ENCODE data around the gene ADCYAP1R1. TPM values are rescaled to one million over a fixed set of nuclear protein-coding genes. Genes with fewer than 3 reads are reported as not detected.
A peak's percentile ranks its signal among the peaks of the same experiment; 100 is the strongest.

Gene ADCYAP1R1
- polyA plus RNA-seq, 1 donor from 2014 or later, result 8.6 TPM

DNA sequence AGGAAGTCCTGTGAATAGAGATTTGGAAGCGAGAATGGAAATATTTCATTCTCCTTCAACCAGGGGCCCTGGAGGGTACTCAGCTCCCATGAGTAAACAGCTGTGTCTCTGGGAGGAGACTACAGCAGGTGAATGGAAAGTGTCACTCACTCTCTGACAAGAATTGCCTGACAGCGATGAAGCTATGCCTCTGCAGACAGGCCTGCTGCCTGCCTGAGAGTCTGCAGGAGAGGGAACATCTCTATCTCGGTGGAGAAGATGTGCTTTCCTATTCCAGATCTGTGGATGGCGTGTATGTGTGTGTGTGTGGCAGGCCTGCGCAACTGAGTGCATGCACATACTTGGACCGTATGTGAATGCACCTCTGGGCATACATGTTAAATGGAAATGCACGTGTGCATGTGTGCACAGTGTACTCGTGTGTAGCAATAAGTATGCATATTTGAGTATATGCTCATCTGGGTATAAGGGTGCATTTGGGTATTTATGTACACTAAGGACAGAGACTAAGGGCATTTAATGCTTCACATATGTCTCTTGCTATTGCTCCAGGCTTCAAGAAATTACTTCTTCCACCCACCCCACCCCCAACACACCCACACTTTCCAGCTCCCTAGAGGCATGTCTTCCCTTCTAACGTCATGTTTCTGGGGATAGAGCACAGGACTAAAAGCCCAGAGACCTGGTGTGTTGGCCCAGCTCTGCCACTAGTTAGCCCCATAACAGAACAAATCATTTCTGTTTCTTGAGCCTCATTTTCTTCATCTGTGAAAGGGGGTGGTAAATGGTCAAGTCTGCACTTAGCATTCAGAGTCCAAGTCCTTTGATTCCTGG is 4.6 kb upstream of the ADCYAP1R1 start:
- H3K36me3 ChIP-seq (ENCODE audit: insufficient read depth, low read length), result no peaks in the 10 kb centered on the region
- no peaks in the 10 kb centered on the region for H3K9me2 ChIP-seq (ENCODE audit: insufficient read depth, low read length)
- TF ChIP-seq SMC3 (conservative IDR thresholded peaks at IDR 0.05; ENCODE audit: poor library complexity) (peak; percentile 30), RAD21 (conservative IDR thresholded peaks at IDR 0.05) (peak; percentile 13), TAF1 (IDR thresholded peaks at IDR 0.05; ENCODE audit: low read depth) (no peak), MXI1 (conservative IDR thresholded peaks at IDR 0.05; ENCODE audit: poor library complexity, severe bottlenecking) (no peak), EZH2 (IDR thresholded peaks at IDR 0.05; ENCODE audit: borderline replicate concordance, insufficient read depth, low read length, poor library complexity, severe bottlenecking) (no peak), EP300 (conservative IDR thresholded peaks at IDR 0.05; ENCODE audit: poor library complexity, severe bottlenecking) (peak; percentile 88), POLR2AphosphoS5 (IDR thresholded peaks at IDR 0.05) (peak; percentile 58)
- TF ChIP-seq, protein P1, sequence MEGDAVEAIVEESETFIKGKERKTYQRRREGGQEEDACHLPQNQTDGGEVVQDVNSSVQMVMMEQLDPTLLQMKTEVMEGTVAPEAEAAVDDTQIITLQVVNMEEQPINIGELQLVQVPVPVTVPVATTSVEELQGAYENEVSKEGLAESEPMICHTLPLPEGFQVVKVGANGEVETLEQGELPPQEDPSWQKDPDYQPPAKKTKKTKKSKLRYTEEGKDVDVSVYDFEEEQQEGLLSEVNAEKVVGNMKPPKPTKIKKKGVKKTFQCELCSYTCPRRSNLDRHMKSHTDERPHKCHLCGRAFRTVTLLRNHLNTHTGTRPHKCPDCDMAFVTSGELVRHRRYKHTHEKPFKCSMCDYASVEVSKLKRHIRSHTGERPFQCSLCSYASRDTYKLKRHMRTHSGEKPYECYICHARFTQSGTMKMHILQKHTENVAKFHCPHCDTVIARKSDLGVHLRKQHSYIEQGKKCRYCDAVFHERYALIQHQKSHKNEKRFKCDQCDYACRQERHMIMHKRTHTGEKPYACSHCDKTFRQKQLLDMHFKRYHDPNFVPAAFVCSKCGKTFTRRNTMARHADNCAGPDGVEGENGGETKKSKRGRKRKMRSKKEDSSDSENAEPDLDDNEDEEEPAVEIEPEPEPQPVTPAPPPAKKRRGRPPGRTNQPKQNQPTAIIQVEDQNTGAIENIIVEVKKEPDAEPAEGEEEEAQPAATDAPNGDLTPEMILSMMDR (IDR thresholded peaks at IDR 0.05; ENCODE audit: poor library complexity, severe bottlenecking), result no peak
- TF ChIP-seq, protein P2, sequence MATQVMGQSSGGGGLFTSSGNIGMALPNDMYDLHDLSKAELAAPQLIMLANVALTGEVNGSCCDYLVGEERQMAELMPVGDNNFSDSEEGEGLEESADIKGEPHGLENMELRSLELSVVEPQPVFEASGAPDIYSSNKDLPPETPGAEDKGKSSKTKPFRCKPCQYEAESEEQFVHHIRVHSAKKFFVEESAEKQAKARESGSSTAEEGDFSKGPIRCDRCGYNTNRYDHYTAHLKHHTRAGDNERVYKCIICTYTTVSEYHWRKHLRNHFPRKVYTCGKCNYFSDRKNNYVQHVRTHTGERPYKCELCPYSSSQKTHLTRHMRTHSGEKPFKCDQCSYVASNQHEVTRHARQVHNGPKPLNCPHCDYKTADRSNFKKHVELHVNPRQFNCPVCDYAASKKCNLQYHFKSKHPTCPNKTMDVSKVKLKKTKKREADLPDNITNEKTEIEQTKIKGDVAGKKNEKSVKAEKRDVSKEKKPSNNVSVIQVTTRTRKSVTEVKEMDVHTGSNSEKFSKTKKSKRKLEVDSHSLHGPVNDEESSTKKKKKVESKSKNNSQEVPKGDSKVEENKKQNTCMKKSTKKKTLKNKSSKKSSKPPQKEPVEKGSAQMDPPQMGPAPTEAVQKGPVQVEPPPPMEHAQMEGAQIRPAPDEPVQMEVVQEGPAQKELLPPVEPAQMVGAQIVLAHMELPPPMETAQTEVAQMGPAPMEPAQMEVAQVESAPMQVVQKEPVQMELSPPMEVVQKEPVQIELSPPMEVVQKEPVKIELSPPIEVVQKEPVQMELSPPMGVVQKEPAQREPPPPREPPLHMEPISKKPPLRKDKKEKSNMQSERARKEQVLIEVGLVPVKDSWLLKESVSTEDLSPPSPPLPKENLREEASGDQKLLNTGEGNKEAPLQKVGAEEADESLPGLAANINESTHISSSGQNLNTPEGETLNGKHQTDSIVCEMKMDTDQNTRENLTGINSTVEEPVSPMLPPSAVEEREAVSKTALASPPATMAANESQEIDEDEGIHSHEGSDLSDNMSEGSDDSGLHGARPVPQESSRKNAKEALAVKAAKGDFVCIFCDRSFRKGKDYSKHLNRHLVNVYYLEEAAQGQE (IDR thresholded peaks at IDR 0.05; ENCODE audit: borderline replicate concordance), result no peak
- peaks cover under 1% of the 10 kb centered on the region for H3K27me3 ChIP-seq (ENCODE audit: insufficient read depth, low read depth, low read length)
- no peak overlapping the region for H3K4me2 ChIP-seq (ENCODE audit: low read length)
- H3K9ac ChIP-seq (ENCODE audit: low read length), result peak overlapping the region; percentile 16
- peak overlapping the region; percentile 64 for H3K27ac ChIP-seq (ENCODE audit: low read length)
- peak overlapping the region; percentile 36 for H3K4me3 ChIP-seq (ENCODE audit: low read length)
- no peaks in the 10 kb centered on the region for H3K79me2 ChIP-seq (replicated peaks; ENCODE audit: insufficient read depth, low read length)
- H4K20me1 ChIP-seq (ENCODE audit: insufficient read depth), result no peaks in the 10 kb centered on the region
- H2AFZ ChIP-seq (ENCODE audit: low read depth, low read length), result no peak overlapping the region
- H3F3A ChIP-seq (ENCODE audit: insufficient read depth, low read length, poor library complexity, severe bottlenecking), result peaks cover 5% of the 10 kb centered on the region
- H3K9me3 ChIP-seq (ENCODE audit: low read length), result no peaks in the 10 kb centered on the region

- no peaks in the 10 kb centered on the region for H3K9me3 ChIP-seq (ENCODE audit: low read length)
- peaks cover 5% of the 10 kb centered on the region for H3F3A ChIP-seq (ENCODE audit: insufficient read depth, low read length, poor library complexity, severe bottlenecking)
- H3K9me2 ChIP-seq (ENCODE audit: insufficient read depth, low read length), result no peaks in the 10 kb centered on the region
- peaks cover 16% of the 10 kb centered on the region for H3K27me3 ChIP-seq (ENCODE audit: insufficient read depth, low read depth, low read length)
- no peak overlapping the region for H2AFZ ChIP-seq (ENCODE audit: low read depth, low read length)
- H4K20me1 ChIP-seq (ENCODE audit: insufficient read depth), result no peaks in the 10 kb centered on the region
- H3K9ac ChIP-seq (ENCODE audit: low read length), result no peak overlapping the region
- no peak overlapping the region for H3K4me3 ChIP-seq (ENCODE audit: low read length)
- H3K36me3 ChIP-seq (ENCODE audit: insufficient read depth, low read length), result no peaks in the 10 kb centered on the region
- no peak overlapping the region for H3K27ac ChIP-seq (ENCODE audit: low read length)
- no peak for TF ChIP-seq EP300 (conservative IDR thresholded peaks at IDR 0.05; ENCODE audit: poor library complexity, severe bottlenecking)
- no peak for TF ChIP-seq MXI1 (conservative IDR thresholded peaks at IDR 0.05; ENCODE audit: poor library complexity, severe bottlenecking)
- no peak for TF ChIP-seq EZH2 (IDR thresholded peaks at IDR 0.05; ENCODE audit: borderline replicate concordance, insufficient read depth, low read length, poor library complexity, severe bottlenecking)
- no peak for TF ChIP-seq SMC3 (conservative IDR thresholded peaks at IDR 0.05; ENCODE audit: poor library complexity)
- TF ChIP-seq, protein P1 (IDR thresholded peaks at IDR 0.05; ENCODE audit: poor library complexity, severe bottlenecking), result no peak
- no peaks in the 10 kb centered on the region for H3K79me2 ChIP-seq (replicated peaks; ENCODE audit: insufficient read depth, low read length)
- H3K4me2 ChIP-seq (ENCODE audit: low read length), result no peak overlapping the region
Observed at GRCh38 chr7:31049005-31049765, 2.9 kb upstream of the ADCYAP1R1 start.

All from neural cell (in vitro differentiated cells).